CD4-positive, alpha-beta T cell treated with Interleukin-10 for 1 hour (primary cell): ENCODE measurements around the gene ACSBG1.
"Not testable (repeated sequence)": the region's sequence is repeated elsewhere in the genome, so short reads cannot be mapped to it uniquely, and the experiment has no call there.

Experiments
- DNase-seq: peaks from one replicate; pipeline ENCODE4 v3.0.0-alpha.2; 2020

ACSBG1 gene

GRCh38 chr15:78162038-78162437 is 72.3 kb downstream of the ACSBG1 start:
- peak; percentile 33 for DNase-seq

- DNase-seq: no peak
Measured at GRCh38 chr15:78159395-78159794, 75.0 kb downstream of the ACSBG1 start.

GRCh38 chr15:78157203-78157602 is 77.2 kb downstream of the ACSBG1 start:
- no peak for DNase-seq

GRCh38 chr15:78156653-78157052 is 77.7 kb downstream of the ACSBG1 start:
- no peak for DNase-seq

- no peak for DNase-seq
Measured at GRCh38 chr15:78155355-78155939, 78.9 kb downstream of the ACSBG1 start.

- DNase-seq: no peak
Measured at GRCh38 chr15:78154955-78155354, 79.4 kb downstream of the ACSBG1 start.

GRCh38 chr15:78151075-78151474 is 83.3 kb downstream of the ACSBG1 start:
- not testable (repeated sequence) for DNase-seq

GRCh38 chr15:78149805-78150751 is 84.3 kb downstream of the ACSBG1 start:
- no peak for DNase-seq

GRCh38 chr15:78149068-78149804 is 85.1 kb downstream of the ACSBG1 start, which contains the start of gene IDH3A:
Gene IDH3A (plus strand): TSS chr15:78149362. CDS start chr15:78149404, 42 bp downstream.
- peak; percentile 99 for DNase-seq

GRCh38 chr15:78148392-78149067 is 85.8 kb downstream of the ACSBG1 start:
- no peak for DNase-seq

- no peak for DNase-seq
Measured at GRCh38 chr15:78147566-78147965, 86.8 kb downstream of the ACSBG1 start.

- DNase-seq: no peak
Measured at GRCh38 chr15:78146425-78147154, 87.8 kb downstream of the ACSBG1 start.

GRCh38 chr15:78142332-78142731 is 92.0 kb downstream of the ACSBG1 start:
- DNase-seq: no peak

- no peak for DNase-seq
Measured at GRCh38 chr15:78140292-78140691, 94.1 kb downstream of the ACSBG1 start.

- DNase-seq: no peak
Measured at GRCh38 chr15:78139578-78139977, 94.8 kb downstream of the ACSBG1 start.

- DNase-seq: no peak
Measured at GRCh38 chr15:78133801-78134200, 100.6 kb downstream of the ACSBG1 start.

- peak; percentile 81 for DNase-seq
Measured at GRCh38 chr15:78131295-78132061, 102.9 kb downstream of the ACSBG1 start, which contains the start of gene CIB2. Gene CIB2 (minus strand): TSS chr15:78131445. CDS start chr15:78131215, 230 bp downstream.

GRCh38 chr15:78130466-78131294 is 103.7 kb downstream of the ACSBG1 start:
- DNase-seq: no peak

- no peak for DNase-seq
Measured at GRCh38 chr15:78129751-78130287, 104.5 kb downstream of the ACSBG1 start.
